HepG2 (cell line): ENCODE results near the gene FRK. TPM values are rescaled to one million over a fixed set of nuclear protein-coding genes. Genes with fewer than 3 reads are reported as not detected.

Experiments used
- CTCF ChIP-seq: sonication (generic); formaldehyde crosslinking; IDR thresholded peaks from 2 replicates; pipeline ENCODE4 v1.5.0; 2020; ENCODE audit warnings: mild to moderate bottlenecking, missing genetic modification reagents, moderate library complexity
- HMGXB4 ChIP-seq, 2 experiments: sonication (generic) in 1 of 2; formaldehyde crosslinking in 1 of 2; IDR thresholded peaks; 2 replicates each; pipeline versions ENCODE4 v1.4.0 to v1.6.1; 2018 to 2020; ENCODE audit warnings: missing genetic modification reagents in 2 of 2, borderline replicate concordance in 1 of 2, low read depth in 1 of 2, mild to moderate bottlenecking in 1 of 2, missing biosample characterization in 1 of 2
- HOXA7 ChIP-seq: sonication (generic); formaldehyde crosslinking; IDR thresholded peaks from 2 replicates; pipeline ENCODE4 v1.8.1; 2022; ENCODE audit warnings: mild to moderate bottlenecking, missing genetic modification reagents, moderate library complexity
- JARID2 ChIP-seq: sonication (generic); formaldehyde crosslinking; IDR thresholded peaks from 2 replicates; pipeline ENCODE4 v1.8.1; 2023; ENCODE audit warnings: missing genetic modification reagents, inconsistent platforms; ENCODE audit not compliant: insufficient replicate concordance
- POGZ ChIP-seq: sonication (generic); formaldehyde crosslinking; IDR thresholded peaks from 2 replicates; pipeline ENCODE4 v1.4.0; 2020; ENCODE audit warnings: mild to moderate bottlenecking, missing genetic modification reagents
- SOX13 ChIP-seq, 3 experiments: fragments of 450-650 bp in 1 of 3; sonication (generic) in 1 of 3; formaldehyde crosslinking in 1 of 3; IDR thresholded peaks in 2 of 3; conservative IDR thresholded peaks in 1 of 3; 2 replicates each; pipeline versions ENCODE4 v1.5.0 to v1.6.1; 2016 to 2020; ENCODE audit warnings: antibody characterized with exemption in 1 of 3, mild to moderate bottlenecking in 1 of 3, missing compliant biosample characterization in 1 of 3, missing genetic modification reagents in 1 of 3, moderate library complexity in 1 of 3
- ZNF24 ChIP-seq: fragments of 450-650 bp; IDR thresholded peaks from 2 replicates; pipeline ENCODE4 v1.6.1; 2017; ENCODE audit warnings: antibody characterized with exemption, mild to moderate bottlenecking
- ZNF629 ChIP-seq: sonication (generic); formaldehyde crosslinking; conservative IDR thresholded peaks from 2 replicates; pipeline ENCODE4 v1.5.0; 2020; ENCODE audit warnings: missing genetic modification reagents
- ZXDC ChIP-seq: sonication (generic); formaldehyde crosslinking; IDR thresholded peaks from 2 replicates; pipeline ENCODE4 v1.5.0; 2020; ENCODE audit warnings: mild to moderate bottlenecking, missing genetic modification reagents
- polyA plus RNA-seq, 8 experiments: library from polyadenylated mRNA; depleted of rRNA in 3 of 8; stranded (reverse) in 7 of 8; unstranded in 1 of 8; fragments of >200 nt; fragmentation: Illumina TruSeq in 4 of 8; extraction: Trizol in 4 of 8; gene quantifications; 2 replicates each; pipeline versions ENCODE4 v1.2.1 to v1.2.3, GENCODE V29; 2011 to 2016; ENCODE audit warnings: low read depth in 4 of 8, missing spikeins in 1 of 8, mixed read lengths in 1 of 8; ENCODE audit not compliant: insufficient read depth in 1 of 8
- total RNA-seq, 5 experiments: library from RNA; depleted of rRNA; stranded (reverse); fragments of >200 nt; fragmentation: Illumina TruSeq; extraction: Trizol; gene quantifications; 2 replicates each; pipeline ENCODE4 v1.2.3, GENCODE V29; 2016; ENCODE audit warnings: low read depth in 1 of 5
- TF ChIP-seq, protein P1 (sequence below): sonication (generic); formaldehyde crosslinking; IDR thresholded peaks from 2 replicates; pipeline ENCODE4 v1.4.0; 2020; ENCODE audit warnings: mild to moderate bottlenecking, missing genetic modification reagents
- TF ChIP-seq, protein P2 (sequence below): sonication (generic); formaldehyde crosslinking; IDR thresholded peaks from one replicate; pipeline ENCODE4 v1.5.1; 2020; ENCODE audit warnings: mild to moderate bottlenecking, missing genetic modification reagents; ENCODE audit errors: not compliant biosample characterization

Gene FRK
- total and polyA plus RNA-seq, 2 of the 13 experiments (the other 11 are each of a cell fraction or from before 2014, with no cell fraction given), result 1.3 to 2.9 TPM

GRCh38 chr6:116059713-116060571 lies 749 bp downstream of the FRK start (continued):
- TF ChIP-seq CTCF (CRISPR knock-in tag), result no peak
- TF ChIP-seq, protein P1, sequence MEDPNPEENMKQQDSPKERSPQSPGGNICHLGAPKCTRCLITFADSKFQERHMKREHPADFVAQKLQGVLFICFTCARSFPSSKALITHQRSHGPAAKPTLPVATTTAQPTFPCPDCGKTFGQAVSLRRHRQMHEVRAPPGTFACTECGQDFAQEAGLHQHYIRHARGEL, result no peak
- no peak; a peak in 1 of 4 replicates for TF ChIP-seq HMGXB4 (CRISPR knock-in tag; IDR thresholded peaks at IDR 0.05; ENCODE audit: borderline replicate concordance in 1 of 2, low read depth in 1 of 2)
- no peak for TF ChIP-seq ZXDC
- TF ChIP-seq ZNF629 (CRISPR knock-in tag), result no peak
- TF ChIP-seq HOXA7 (CRISPR knock-in tag), result no peak
- TF ChIP-seq, protein P2, sequence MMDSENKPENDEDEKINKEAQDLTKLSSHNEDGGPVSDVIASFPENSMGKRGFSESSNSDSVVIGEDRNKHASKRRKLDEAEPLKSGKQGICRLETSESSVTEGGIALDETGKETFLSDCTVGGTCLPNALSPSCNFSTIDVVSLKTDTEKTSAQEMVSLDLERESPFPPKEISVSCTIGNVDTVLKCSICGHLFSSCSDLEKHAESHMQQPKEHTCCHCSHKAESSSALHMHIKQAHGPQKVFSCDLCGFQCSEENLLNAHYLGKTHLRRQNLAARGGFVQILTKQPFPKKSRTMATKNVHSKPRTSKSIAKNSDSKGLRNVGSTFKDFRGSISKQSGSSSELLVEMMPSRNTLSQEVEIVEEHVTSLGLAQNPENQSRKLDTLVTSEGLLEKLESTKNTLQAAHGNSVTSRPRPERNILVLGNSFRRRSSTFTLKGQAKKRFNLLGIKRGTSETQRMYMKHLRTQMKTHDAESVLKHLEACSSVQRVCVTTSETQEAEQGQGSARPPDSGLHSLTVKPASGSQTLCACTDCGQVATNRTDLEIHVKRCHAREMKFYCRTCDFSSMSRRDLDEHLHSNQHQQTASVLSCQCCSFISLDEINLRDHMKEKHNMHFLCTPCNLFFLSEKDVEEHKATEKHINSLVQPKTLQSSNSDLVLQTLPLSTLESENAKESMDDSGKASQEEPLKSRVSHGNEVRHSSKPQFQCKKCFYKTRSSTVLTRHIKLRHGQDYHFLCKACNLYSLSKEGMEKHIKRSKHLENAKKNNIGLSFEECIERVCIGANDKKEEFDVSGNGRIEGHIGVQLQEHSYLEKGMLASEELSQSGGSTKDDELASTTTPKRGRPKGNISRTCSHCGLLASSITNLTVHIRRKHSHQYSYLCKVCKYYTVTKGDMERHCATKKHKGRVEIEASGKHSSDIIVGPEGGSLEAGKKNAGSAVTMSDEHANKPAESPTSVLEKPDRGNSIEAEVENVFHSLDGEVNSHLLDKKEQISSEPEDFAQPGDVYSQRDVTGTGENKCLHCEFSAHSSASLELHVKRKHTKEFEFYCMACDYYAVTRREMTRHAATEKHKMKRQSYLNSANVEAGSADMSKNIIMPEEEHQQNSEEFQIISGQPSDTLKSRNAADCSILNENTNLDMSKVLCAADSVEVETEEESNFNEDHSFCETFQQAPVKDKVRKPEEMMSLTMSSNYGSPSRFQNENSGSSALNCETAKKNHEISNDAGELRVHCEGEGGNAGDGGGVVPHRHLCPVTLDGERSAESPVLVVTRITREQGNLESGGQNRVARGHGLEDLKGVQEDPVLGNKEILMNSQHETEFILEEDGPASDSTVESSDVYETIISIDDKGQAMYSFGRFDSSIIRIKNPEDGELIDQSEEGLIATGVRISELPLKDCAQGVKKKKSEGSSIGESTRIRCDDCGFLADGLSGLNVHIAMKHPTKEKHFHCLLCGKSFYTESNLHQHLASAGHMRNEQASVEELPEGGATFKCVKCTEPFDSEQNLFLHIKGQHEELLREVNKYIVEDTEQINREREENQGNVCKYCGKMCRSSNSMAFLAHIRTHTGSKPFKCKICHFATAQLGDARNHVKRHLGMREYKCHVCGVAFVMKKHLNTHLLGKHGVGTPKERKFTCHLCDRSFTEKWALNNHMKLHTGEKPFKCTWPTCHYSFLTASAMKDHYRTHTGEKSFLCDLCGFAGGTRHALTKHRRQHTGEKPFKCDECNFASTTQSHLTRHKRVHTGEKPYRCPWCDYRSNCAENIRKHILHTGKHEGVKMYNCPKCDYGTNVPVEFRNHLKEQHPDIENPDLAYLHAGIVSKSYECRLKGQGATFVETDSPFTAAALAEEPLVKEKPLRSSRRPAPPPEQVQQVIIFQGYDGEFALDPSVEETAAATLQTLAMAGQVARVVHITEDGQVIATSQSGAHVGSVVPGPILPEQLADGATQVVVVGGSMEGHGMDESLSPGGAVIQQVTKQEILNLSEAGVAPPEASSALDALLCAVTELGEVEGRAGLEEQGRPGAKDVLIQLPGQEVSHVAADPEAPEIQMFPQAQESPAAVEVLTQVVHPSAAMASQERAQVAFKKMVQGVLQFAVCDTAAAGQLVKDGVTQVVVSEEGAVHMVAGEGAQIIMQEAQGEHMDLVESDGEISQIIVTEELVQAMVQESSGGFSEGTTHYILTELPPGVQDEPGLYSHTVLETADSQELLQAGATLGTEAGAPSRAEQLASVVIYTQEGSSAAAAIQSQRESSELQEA, result no peak
- no peak for TF ChIP-seq SOX13 (IDR thresholded peaks at IDR 0.05)
- no peak for TF ChIP-seq SOX13 (CRISPR knock-in tag; conservative IDR thresholded peaks at IDR 0.05 in 1 of 2, IDR thresholded peaks at IDR 0.05 in 1 of 2)
- no peak for TF ChIP-seq JARID2 (CRISPR knock-in tag)
- no peak for TF ChIP-seq POGZ (CRISPR knock-in tag)
- TF ChIP-seq ZNF24, result no peak
